Neural crest cell (in vitro differentiated cells): ENCODE data around the gene PEX16. TPM values are rescaled to one million over a fixed set of nuclear protein-coding genes. Genes with fewer than 3 reads are reported as not detected.

Experiments used
- DNase-seq: peaks from one replicate; pipeline ENCODE4 v3.0.0; 2021; ENCODE audit warnings: low read depth, mixed read lengths, low spot score
- H3K27ac Mint-ChIP-seq: one replicate; pipeline ENCODE4 v1.8.0; 2021; ENCODE audit warnings: mild to moderate bottlenecking, mixed read lengths; ENCODE audit not compliant: unreplicated experiment
- H3K27me3 Mint-ChIP-seq: 2 replicates; pipeline ENCODE4 v1.8.0; 2021; ENCODE audit warnings: low read depth, mild to moderate bottlenecking, mixed read lengths
- H3K36me3 Mint-ChIP-seq: 2 replicates; pipeline ENCODE4 v1.8.0; 2021; ENCODE audit warnings: low read depth, mild to moderate bottlenecking, mixed read lengths
- H3K4me1 Mint-ChIP-seq: 2 replicates; pipeline ENCODE4 v1.8.0; 2021; ENCODE audit warnings: mixed read lengths
- H3K4me3 Mint-ChIP-seq: one replicate; pipeline ENCODE4 v1.8.0; 2021; ENCODE audit warnings: mild to moderate bottlenecking, mixed read lengths
- H3K9me3 Mint-ChIP-seq: 2 replicates; pipeline ENCODE4 v1.8.0; 2021; ENCODE audit warnings: mixed read lengths
- total RNA-seq: library from RNA; stranded (reverse); gene quantifications from 2 replicates; pipeline ENCODE4 v1.2.1, GENCODE V29; 2021
- TF ChIP-seq, protein P1 (sequence below): fragments of 200-600 bp; sonication (generic); conservative IDR thresholded peaks from 2 replicates; pipeline ENCODE4 v1.5.0; 2021; ENCODE audit warnings: antibody characterized with exemption, mild to moderate bottlenecking

PEX16 gene
- total RNA-seq, 1 donor from 2014 or later: 29.6 TPM

GRCh38 chr11:45919806-45920530 lies 2.3 kb upstream of the PEX16 start:
- Mint-ChIP-seq H3K27me3 (peaks cover 47% of the 10 kb centered on the region), H3K36me3 (no peaks in the 10 kb centered on the region), H3K27ac (no peak overlapping the region), H3K4me3 (peak overlapping the region; percentile 96), H3K4me1 (peaks cover 30% of the 10 kb centered on the region), H3K9me3 (no peaks in the 10 kb centered on the region)
- TF ChIP-seq, protein P1, sequence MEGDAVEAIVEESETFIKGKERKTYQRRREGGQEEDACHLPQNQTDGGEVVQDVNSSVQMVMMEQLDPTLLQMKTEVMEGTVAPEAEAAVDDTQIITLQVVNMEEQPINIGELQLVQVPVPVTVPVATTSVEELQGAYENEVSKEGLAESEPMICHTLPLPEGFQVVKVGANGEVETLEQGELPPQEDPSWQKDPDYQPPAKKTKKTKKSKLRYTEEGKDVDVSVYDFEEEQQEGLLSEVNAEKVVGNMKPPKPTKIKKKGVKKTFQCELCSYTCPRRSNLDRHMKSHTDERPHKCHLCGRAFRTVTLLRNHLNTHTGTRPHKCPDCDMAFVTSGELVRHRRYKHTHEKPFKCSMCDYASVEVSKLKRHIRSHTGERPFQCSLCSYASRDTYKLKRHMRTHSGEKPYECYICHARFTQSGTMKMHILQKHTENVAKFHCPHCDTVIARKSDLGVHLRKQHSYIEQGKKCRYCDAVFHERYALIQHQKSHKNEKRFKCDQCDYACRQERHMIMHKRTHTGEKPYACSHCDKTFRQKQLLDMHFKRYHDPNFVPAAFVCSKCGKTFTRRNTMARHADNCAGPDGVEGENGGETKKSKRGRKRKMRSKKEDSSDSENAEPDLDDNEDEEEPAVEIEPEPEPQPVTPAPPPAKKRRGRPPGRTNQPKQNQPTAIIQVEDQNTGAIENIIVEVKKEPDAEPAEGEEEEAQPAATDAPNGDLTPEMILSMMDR: no peak
- no peak for DNase-seq

- H3K27ac Mint-ChIP-seq: peak overlapping the region; percentile 96
- H3K4me3 Mint-ChIP-seq: peak overlapping the region; percentile 96
- peaks cover 26% of the 10 kb centered on the region for H3K4me1 Mint-ChIP-seq
These were observed 1.4 kb upstream of the PEX16 start for GRCh38 chr11:45918962-45919675.

GRCh38 chr11:45918331-45918941 lies 759 bp upstream of the PEX16 start:
- Mint-ChIP-seq H3K27me3 (peaks cover 33% of the 10 kb centered on the region), H3K36me3 (no peaks in the 10 kb centered on the region), H3K9me3 (no peaks in the 10 kb centered on the region), H3K4me1 (peaks cover 24% of the 10 kb centered on the region), H3K4me3 (peak overlapping the region; percentile 96), H3K27ac (peak overlapping the region; percentile 96)
- DNase-seq: peak; percentile 73
- TF ChIP-seq, protein P1: no peak

More at GRCh38 chr11:45918962-45919675, 1.4 kb upstream of the PEX16 start:
- Mint-ChIP-seq H3K36me3 (no peaks in the 10 kb centered on the region), H3K27me3 (peaks cover 39% of the 10 kb centered on the region), H3K9me3 (no peaks in the 10 kb centered on the region)
- TF ChIP-seq, protein P1: no peak
- no peak for DNase-seq

DNA sequence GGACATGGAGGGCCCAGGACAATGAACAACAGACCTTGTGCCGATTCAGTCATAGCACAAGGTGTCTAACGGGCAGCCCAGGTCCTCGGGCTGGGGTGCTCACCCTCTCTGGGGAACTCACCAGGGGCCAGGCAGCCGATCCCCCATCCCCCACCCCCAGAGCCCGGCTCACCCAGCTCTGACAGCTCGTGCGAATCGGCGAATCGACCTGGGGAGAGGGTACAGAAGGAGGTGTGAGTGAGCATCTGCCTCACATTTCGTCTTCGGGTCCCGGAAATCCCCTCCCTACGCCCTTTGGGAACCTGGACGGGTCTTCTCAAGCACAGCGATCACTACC lies 423 bp downstream of the PEX16 start:
- Mint-ChIP-seq H3K4me3 (peak overlapping the region; percentile 96), H3K36me3 (no peaks in the 10 kb centered on the region), H3K9me3 (no peaks in the 10 kb centered on the region), H3K27me3 (peaks cover 29% of the 10 kb centered on the region), H3K27ac (no peak overlapping the region), H3K4me1 (peaks cover 24% of the 10 kb centered on the region)
- no peak for DNase-seq
- TF ChIP-seq, protein P1: no peak

- Mint-ChIP-seq H3K9me3 (no peaks in the 10 kb centered on the region), H3K27me3 (peaks cover 15% of the 10 kb centered on the region), H3K4me3 (peak overlapping the region; percentile 74), H3K27ac (no peak overlapping the region), H3K36me3 (no peaks in the 10 kb centered on the region), H3K4me1 (peaks cover 18% of the 10 kb centered on the region)
- DNase-seq: no peak
- TF ChIP-seq, protein P1: no peak
These were observed 2.2 kb downstream of the PEX16 start for GRCh38 chr11:45915446-45915845.
